ENCODE results near the gene DIAPH1. TPM values are rescaled to one million over a fixed set of nuclear protein-coding genes. Genes with fewer than 3 reads are reported as not detected.

DIAPH1 gene
- total RNA-seq, 1 experiment from 2014 or later = 142 TPM

GRCh38 chr5:141476132-141476911 lies 142.5 kb downstream of the DIAPH1 start (continued):
- TF ChIP-seq ZNF274 (IDR thresholded peaks at IDR 0.05; ENCODE audit: low read depth, low read length) (no peak), ZBTB33 (IDR thresholded peaks at IDR 0.05; ENCODE audit: extremely low read depth, insufficient replicate concordance, low read length) (no peak), SP1 (IDR thresholded peaks at IDR 0.05; ENCODE audit: low read depth) (no peak), JUND (IDR thresholded peaks at IDR 0.05) (no peak), REST (IDR thresholded peaks at IDR 0.05; ENCODE audit: low read depth) (no peak), EGR1 (IDR thresholded peaks at IDR 0.05; ENCODE audit: low read depth) (no peak), POLR2AphosphoS5 (IDR thresholded peaks at IDR 0.05; ENCODE audit: low read depth, low read length) (no peak)

Data from HCT116 (cell line).